Putamen (tissue), 1 donor: ENCODE data around the gene OR51M1.

Experiments
- DNase-seq: peaks from one replicate; pipeline ENCODE4 v3.0.0-alpha.2; 2016; ENCODE audit warnings: low spot score

The OR51M1 gene

DNA sequence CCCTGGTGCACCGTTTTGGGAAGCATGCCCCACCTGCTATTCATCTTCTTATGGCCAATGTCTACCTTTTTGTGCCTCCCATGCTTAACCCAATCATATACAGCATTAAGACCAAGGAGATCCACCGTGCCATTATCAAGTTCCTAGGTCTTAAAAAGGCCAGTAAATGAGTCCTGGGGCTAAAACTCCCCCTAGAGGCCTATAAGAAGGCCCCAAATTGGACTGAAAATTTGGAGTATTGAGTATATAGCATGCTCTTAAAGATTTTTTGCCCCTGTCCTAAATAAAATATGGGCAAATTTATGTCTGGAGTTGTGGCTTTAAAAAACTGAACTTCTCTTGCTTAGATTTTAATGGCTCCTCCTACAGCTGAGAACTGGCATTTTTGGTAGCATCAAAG, 6.6 kb downstream of the OR51M1 start:
- DNase-seq, result no peak

- DNase-seq, result no peak
Measured at GRCh38 chr11:5394091-5394490, 10.5 kb downstream of the OR51M1 start.

DNA sequence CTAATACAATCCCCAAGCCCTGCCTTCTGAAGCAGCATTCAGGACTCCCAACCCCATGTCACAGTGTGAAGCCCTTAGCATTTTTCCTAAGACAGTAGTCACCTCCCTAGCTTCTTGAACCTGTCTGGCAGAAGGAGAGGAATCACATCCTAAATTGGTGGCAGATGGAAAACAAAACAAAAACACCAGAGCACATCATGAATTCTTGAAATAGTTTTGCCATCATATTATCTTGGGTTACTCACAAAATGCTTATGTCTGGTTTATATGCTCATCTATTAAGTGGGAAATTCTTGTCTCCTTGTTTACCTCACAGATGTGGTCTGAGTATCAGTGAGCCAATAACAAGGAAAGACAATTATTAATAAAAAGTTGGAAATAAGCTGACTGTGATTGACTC, 15.3 kb downstream of the OR51M1 start:
- no peak for DNase-seq

GRCh38 chr11:5405173-5405572, 21.6 kb downstream of the OR51M1 start:
- DNase-seq, result no peak

GRCh38 chr11:5420993-5421392, 37.4 kb downstream of the OR51M1 start:
- no peak for DNase-seq

GRCh38 chr11:5421811-5422210, 38.2 kb downstream of the OR51M1 start, which contains the start of gene OR51Q1:
OR51Q1 (plus strand) TSS chr11:5422111; CDS start chr11:5422201, 90 bp downstream.
- DNase-seq, result peak; percentile 45

GRCh38 chr11:5423131-5423530, 39.5 kb downstream of the OR51M1 start:
- peak; percentile 25 for DNase-seq

- DNase-seq, result no peak
Measured at GRCh38 chr11:5441414-5441813, 57.8 kb downstream of the OR51M1 start, which contains the start of gene OR51I1. OR51I1 (minus strand) TSS chr11:5441514; CDS start chr11:5441514, 0 bp downstream.
